ENCODE data around the gene IGFBPL1. TPM values are rescaled to one million over a fixed set of nuclear protein-coding genes. Genes with fewer than 3 reads are reported as not detected.

Gene IGFBPL1
- total RNA-seq, 4 donors from 2014 or later: not detected

DNA sequence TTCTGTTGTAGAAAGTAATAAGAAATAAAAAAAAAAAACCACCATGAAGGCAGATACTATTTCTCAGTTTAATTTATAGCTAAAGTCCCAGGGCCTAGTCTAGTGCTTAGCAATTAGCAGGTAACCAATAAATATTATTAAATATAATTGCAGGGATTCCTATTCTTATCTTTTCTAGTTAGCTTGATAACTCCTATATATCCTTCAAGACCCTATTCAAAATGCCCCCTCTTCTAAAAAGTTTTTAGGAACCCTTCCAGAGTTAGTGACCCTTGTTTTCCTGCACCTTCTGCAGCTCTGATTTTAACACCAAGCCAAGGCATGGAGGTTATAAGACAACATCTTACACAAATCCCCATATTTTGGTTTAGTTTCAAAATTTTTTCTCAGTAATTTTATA lies 56.4 kb downstream of the IGFBPL1 start:
- no peaks in the 10 kb centered on the region for H3K36me3 ChIP-seq
- in situ Hi-C loops (cut with MboI; ENCODE audit: low pct_ligation_motif_present in 1 of 4, low pct_unique_long_range_greater_than_20kb in 1 of 4, low sequenced_read_pairs in 3 of 4) (loop anchor here (25.0 kb wide), 3 partner anchors 206 to 456 kb away; partner anchors contain the start of gene SLC25A51 (in 3 of the 4)), intact Hi-C loops (cut with DNase I; ENCODE audit: low total_unique reads) (loop anchor here (10.0 kb wide), 1 partner anchor 453 kb away; no protein-coding TSS in a partner anchor)
- DNase-seq: no peak
- no peak for TF ChIP-seq EP300 (IDR thresholded peaks at IDR 0.05; ENCODE audit: low read depth)
- no peak for TF ChIP-seq POLR2AphosphoS5 (IDR thresholded peaks at IDR 0.05)
- TF ChIP-seq, protein P1, sequence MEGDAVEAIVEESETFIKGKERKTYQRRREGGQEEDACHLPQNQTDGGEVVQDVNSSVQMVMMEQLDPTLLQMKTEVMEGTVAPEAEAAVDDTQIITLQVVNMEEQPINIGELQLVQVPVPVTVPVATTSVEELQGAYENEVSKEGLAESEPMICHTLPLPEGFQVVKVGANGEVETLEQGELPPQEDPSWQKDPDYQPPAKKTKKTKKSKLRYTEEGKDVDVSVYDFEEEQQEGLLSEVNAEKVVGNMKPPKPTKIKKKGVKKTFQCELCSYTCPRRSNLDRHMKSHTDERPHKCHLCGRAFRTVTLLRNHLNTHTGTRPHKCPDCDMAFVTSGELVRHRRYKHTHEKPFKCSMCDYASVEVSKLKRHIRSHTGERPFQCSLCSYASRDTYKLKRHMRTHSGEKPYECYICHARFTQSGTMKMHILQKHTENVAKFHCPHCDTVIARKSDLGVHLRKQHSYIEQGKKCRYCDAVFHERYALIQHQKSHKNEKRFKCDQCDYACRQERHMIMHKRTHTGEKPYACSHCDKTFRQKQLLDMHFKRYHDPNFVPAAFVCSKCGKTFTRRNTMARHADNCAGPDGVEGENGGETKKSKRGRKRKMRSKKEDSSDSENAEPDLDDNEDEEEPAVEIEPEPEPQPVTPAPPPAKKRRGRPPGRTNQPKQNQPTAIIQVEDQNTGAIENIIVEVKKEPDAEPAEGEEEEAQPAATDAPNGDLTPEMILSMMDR (IDR thresholded peaks at IDR 0.05): no peak
- no peak for TF ChIP-seq POLR2A (IDR thresholded peaks at IDR 0.05)
- H3K4me1 ChIP-seq: peaks cover 0 to 4% (median 1%) of the 10 kb centered on the region in 4 donors
- no peak overlapping the region for H3K27ac ChIP-seq
- no peaks in the 10 kb centered on the region for H3K27me3 ChIP-seq
- no peak overlapping the region for H3K4me3 ChIP-seq
- H3K9me3 ChIP-seq: no peaks in the 10 kb centered on the region

DNA sequence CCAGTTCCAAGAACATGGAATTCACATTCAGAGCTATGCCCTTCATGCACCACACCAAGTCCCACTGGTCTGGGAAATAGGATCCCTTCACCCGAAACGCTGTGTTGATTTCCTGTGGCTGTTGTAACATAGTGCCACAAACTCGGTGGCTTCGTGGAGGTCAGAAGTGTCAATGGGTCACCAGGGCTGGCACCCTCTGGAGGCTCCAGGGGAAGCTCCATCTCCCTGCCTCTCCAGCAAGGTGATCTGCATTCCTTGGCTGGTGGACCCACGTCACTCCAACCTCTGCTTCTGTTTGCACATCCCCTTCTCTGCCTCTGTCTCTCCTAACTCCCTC lies 60.7 kb downstream of the IGFBPL1 start:
- WGBS, 2 donors (ENCODE audit: low coverage in 1 of 2): 67 to 68% methylated on average over 1 to 5 of the region's 5 CpGs
- H3K9me3 ChIP-seq: no peaks in the 10 kb centered on the region
- no peaks in the 10 kb centered on the region for H3K36me3 ChIP-seq
- intact Hi-C loops (cut with DNase I; ENCODE audit: low total_unique reads): loop anchor here (10.0 kb wide), 1 partner anchor 449 kb away; no protein-coding TSS in a partner anchor
- no peak for DNase-seq
- H3K27ac ChIP-seq: no peak overlapping the region
- in situ Hi-C loops (cut with MboI; ENCODE audit: low pct_ligation_motif_present in 1 of 4, low pct_unique_long_range_greater_than_20kb in 1 of 4, low sequenced_read_pairs in 3 of 4): loop anchor here (25.0 kb wide), 3 partner anchors 201 to 451 kb away; partner anchors contain the start of gene SLC25A51 (in 3 of the 4)
- peaks cover 0 to 7% (median 1%) of the 10 kb centered on the region in 4 donors for H3K4me1 ChIP-seq
- H3K4me3 ChIP-seq: no peak overlapping the region
- TF ChIP-seq, protein P1 (IDR thresholded peaks at IDR 0.05): no peak
- TF ChIP-seq EP300 (IDR thresholded peaks at IDR 0.05; ENCODE audit: low read depth) (no peak), POLR2AphosphoS5 (IDR thresholded peaks at IDR 0.05) (no peak), POLR2A (IDR thresholded peaks at IDR 0.05) (no peak)
- H3K27me3 ChIP-seq: no peaks in the 10 kb centered on the region

DNA sequence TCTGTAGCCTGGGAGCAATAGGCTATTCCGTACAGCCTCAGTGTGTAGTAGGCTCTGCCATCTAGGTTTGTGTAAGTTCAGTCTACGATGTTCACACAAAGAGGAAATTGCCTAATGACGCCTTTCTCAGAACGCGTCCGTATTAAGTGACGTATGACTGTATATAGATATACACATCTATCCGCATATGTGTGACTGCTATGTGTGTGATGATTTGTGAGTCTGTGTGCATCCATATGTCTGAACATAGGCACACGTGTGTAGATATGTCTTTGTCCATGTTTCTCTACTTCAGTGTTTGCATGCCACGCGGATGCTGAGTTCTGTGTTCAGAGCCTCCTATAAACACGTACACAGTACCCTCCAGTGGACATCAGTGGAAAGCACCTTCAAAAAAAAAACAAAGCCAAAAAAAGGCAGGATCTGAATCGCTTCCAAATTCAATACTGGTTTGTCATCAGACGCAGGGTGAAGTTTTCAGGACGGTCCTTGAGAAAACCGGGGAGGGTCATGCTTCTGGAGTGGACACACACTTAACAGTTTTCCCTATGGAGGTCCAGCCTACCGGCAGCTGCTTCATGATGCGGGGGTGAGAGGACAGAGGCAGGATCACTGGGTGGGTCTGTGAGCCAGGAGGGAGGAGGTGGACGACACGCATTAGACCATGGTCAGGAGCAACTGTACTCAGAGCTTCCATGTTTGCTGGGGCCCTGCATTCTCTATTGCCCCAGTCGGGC lies 61.2 kb downstream of the IGFBPL1 start:
- Histone ChIP-seq H3K36me3 (no peaks in the 10 kb centered on the region), H3K27me3 (no peaks in the 10 kb centered on the region), H3K9me3 (no peaks in the 10 kb centered on the region), H3K4me1 (peaks cover 0 to 7% (median 1%) of the 10 kb centered on the region in 4 donors), H3K4me3 (no peak overlapping the region), H3K27ac (no peak overlapping the region)
- peak; percentile 22 for DNase-seq
- 36 to 55% methylated on average over 12 to 21 of the region's 21 CpGs for WGBS, 2 donors (ENCODE audit: low coverage in 1 of 2)
- TF ChIP-seq POLR2AphosphoS5 (IDR thresholded peaks at IDR 0.05) (peak in 1 of 3 donors; percentile 15), EP300 (IDR thresholded peaks at IDR 0.05; ENCODE audit: low read depth) (no peak)
- TF ChIP-seq, protein P1 (IDR thresholded peaks at IDR 0.05): peak; percentile 38 to 55 (median 46)
- intact Hi-C loops (cut with DNase I; ENCODE audit: low total_unique reads) (loop anchor here (10.0 kb wide), 1 partner anchor 448 kb away; no protein-coding TSS in a partner anchor), in situ Hi-C loops (cut with MboI; ENCODE audit: low pct_ligation_motif_present in 1 of 4, low pct_unique_long_range_greater_than_20kb in 1 of 4, low sequenced_read_pairs in 3 of 4) (loop anchor here (25.0 kb wide), 3 partner anchors 201 to 451 kb away; partner anchors contain the start of gene SLC25A51 (in 3 of the 4))

DNA sequence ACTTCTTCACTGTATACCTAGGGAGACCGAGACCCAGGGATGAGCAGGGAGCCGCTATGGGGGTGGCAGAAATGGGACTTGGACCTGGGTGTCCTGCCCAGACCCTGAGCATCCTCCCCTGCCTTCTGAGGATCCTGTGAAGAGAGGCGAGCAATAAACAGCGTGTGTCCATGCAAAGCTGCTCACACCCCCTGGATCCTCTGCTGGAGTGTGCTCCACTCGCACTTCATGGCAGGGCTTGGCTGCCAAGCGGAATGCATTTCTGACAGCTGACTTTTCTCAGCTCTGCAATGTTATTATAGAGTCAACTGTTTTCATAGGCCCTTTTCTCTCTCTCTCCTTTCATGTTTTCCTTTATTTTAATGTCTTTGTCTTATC lies 62.8 kb downstream of the IGFBPL1 start:
- TF ChIP-seq POLR2A (IDR thresholded peaks at IDR 0.05): no peak
- TF ChIP-seq, protein P1 (IDR thresholded peaks at IDR 0.05): no peak
- TF ChIP-seq POLR2AphosphoS5 (IDR thresholded peaks at IDR 0.05): no peak
- no peak for TF ChIP-seq EP300 (IDR thresholded peaks at IDR 0.05; ENCODE audit: low read depth)
- in situ Hi-C loops (cut with MboI; ENCODE audit: low pct_ligation_motif_present in 1 of 4, low pct_unique_long_range_greater_than_20kb in 1 of 4, low sequenced_read_pairs in 3 of 4): loop anchor here (25.0 kb wide), 3 partner anchors 199 to 449 kb away; partner anchors contain the start of gene SLC25A51 (in 3 of the 4)
- Histone ChIP-seq H3K27me3 (no peaks in the 10 kb centered on the region), H3K9me3 (no peaks in the 10 kb centered on the region), H3K4me1 (peaks cover 0 to 7% (median 1%) of the 10 kb centered on the region in 4 donors), H3K36me3 (no peaks in the 10 kb centered on the region), H3K4me3 (no peak overlapping the region), H3K27ac (no peak overlapping the region)
- 79 to 80% methylated on average over 1 to 6 of the region's 6 CpGs for WGBS, 2 donors (ENCODE audit: low coverage in 1 of 2)
- intact Hi-C loops (cut with DNase I; ENCODE audit: low total_unique reads): loop anchor here (10.0 kb wide), 1 partner anchor 447 kb away; no protein-coding TSS in a partner anchor
- no peak for DNase-seq
